Measurements from ENCODE around the gene TBL1X.

TBL1X gene

DNA sequence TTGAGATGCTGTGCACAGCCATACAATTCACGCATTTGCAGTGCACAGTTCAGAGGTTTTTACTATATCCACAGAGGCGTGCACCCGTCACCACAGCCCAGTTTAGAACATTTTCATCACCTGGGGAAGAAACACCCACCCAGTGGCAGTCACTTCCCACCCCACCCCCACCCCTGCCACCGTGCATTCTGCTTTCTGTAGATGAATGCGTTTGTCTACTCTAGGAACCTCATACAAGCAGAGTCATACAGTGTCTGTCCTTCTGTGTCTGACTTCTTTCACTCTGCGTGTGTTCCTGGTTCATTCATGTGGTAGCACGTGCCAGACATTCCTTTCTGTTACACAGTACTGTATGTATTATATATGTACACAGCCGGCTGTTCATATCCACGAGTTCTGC lies 122.8 kb downstream of the TBL1X start:
- no peak for DNase-seq (ENCODE audit: low spot score)

DNA sequence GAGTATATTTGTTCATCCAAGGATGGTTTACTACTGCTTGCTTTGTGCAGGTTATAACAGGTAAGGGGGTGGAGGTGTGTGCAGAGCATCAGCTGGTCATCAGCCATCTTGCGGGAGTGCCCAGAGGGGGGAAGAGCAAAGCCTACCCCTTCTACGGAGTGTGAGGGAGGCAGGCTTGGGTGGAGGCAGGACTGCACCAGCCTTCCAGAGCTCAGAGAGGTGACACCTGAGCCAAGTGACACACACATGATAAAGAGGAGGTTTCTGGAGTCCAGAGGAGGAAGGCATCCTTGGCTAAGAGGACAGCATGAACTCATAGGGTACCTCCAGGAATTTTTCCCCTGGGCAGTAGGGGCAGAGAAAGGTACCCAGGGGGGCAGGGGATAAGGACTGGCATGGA lies 126.6 kb downstream of the TBL1X start:
- no peak for DNase-seq (ENCODE audit: low spot score)

DNA sequence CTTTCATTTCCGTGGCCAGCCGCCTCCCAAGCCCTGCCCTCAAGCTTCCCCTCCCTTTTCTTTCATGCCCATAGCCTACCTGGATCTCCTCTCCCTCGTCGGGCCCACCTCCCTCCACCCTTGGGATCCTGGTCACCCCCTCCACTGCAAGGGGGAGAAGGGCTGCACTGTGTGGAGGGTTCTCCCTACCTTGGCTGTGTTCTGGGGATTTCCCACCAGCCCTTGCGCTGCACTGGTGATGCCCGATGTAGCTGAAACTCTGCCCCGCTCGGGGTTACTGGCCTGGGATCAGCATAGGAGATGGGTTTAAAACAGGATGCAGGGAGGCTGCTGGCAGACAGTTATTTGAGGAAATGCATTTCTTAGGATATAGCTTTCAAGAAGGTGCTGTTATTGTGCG lies 128.9 kb downstream of the TBL1X start:
- no peak for DNase-seq (ENCODE audit: low spot score)

DNA sequence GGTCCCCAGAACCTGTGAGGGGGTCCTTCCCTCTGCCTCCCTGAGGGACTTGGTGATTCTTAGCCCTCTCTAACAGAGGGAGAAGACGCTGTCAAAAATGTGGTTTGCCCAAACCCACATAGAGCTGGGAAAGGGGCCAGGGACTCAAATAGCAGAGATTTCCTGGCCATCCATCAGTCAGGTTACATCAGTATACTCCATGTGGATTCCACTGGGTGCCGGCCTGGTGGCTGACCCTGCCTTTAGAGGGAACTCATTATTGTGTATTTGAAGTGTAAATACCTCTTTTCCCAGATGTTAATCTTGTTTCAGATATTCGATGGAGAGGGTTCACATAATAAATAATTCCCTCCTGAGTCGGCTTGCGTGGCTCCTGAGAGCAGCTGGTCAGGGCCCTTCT lies 130.3 kb downstream of the TBL1X start:
- DNase-seq (ENCODE audit: low spot score) = no peak

DNA sequence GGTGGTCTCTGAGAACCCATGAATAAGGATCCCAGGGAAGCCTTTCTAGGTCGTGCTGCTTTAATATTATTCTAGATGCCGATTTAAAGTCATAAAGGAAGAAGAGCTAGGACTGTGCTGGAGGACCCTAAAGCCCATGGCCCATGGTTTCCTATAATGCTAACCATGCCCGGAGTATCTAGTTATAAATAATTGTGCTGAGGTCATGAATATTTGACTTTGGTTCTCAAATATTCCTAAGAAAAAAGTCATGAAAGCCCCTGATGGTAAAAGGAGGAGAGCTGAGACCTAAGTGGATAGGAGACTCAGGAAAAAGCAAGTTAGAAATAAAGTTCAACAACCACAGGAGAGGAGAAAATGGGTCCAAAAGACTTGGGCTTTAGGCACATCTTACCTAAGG lies 132.0 kb downstream of the TBL1X start:
- no peak for DNase-seq (ENCODE audit: low spot score)

DNA sequence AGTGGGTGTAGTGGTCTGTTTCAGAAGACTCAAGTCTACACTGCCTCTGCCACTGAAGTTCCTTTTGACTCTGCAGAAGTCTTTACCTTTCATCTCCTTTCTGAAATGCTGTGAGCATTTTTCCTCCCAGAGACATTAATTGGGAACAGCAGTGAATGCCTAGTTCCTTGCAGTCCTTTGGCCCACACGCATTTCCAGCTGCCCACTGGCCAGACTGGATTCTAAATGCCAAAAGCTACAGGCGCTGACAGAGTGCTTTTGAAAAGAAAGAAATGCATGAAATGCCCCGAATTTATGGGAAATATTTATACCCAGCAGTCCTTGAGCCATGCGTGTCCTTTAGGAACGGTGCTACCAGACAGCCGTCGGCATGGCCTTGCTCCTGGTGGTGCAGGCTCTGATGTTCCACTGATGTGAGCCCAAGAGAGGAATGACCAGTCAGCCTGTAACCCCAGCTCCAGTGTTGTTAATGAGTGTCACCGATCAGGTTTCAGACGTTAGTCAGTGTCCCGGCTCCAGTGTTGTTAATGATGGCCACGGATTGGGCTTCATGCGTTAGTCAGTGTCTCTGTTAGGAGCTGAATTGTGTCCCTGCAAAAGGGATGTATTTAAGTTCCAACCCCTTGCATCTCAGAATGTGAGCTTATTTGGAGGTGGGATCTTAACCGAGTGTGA lies 132.6 kb downstream of the TBL1X start:
- DNase-seq (ENCODE audit: low spot score) = no peak

DNA sequence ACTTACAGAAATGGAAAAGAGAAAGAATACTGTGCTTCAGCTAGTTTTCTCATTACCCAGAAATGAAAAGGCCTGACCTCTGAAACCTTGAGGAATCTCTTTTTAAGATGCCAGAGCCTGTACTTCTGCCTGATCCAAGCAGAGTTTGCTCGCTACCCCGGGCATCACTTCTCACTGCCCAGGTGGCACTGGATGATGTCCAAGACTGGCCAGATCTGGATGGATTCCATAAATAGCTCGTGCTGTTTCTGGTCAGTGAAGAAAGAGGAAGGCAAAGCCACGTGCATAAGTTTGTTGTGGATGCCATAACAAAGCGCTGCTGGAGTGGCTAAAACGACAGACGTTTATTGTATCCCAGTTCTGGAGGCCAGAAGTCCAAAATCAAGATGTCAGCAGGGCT lies 133.5 kb downstream of the TBL1X start:
- DNase-seq (ENCODE audit: low spot score) = no peak

DNA sequence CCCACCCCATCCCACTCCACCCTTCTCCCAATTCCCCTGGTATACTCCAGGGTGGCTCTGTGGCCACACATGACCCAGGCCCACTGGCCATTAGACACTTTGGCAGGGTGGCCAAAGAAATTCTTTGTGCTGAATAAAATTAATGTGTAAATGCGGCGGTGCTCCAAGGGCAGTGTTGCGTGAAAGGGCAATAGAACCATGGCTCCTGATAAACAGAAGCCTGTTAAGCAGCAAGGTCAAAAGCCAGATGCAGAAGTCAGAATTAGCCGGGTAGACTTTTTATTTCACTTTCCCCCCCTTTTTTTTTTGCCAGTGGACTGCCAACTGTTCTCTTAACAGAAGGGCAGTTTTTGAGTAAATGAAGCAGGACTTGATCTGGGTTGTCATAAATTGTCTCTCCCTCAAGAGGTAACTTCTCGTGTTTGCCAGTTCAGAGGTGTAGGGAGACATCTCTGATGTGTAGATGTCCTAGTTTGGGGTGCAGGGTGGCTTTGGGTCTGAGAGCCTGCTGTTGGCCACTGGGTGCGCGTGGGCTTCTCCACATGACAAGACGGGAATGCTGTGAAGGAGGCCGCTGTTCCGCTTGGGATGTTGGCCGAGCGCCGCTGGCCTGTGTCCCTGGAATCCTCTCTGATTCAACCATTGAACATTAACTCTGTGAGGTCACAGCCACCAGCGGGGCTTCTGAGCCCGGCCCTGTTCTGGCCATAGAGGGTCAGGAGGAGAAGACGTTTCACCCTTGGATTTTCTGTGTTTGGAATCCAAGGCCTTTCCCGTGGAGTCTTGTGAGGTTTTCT lies 139.5 kb downstream of the TBL1X start:
- DNase-seq (ENCODE audit: low spot score) = no peak

DNA sequence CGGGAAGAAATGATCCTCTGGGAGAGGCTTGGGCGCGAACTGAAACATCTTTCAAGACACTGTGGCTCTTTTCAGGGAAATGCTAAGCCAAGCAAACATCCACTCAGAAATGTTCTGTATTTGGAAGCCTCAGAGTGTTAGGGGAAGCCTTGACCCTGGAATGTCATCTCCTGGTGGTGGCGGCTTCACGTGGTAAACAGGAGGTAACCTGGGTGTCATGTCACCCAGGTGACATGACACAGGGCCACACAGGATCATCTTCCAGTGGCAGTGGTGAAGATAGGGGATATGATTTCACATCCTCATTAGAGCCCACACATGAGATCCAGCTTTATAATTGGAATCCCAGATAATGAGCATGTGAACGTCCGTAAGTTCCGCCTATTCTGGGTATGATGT lies 140.0 kb downstream of the TBL1X start:
- no peak for DNase-seq (ENCODE audit: low spot score)

DNA sequence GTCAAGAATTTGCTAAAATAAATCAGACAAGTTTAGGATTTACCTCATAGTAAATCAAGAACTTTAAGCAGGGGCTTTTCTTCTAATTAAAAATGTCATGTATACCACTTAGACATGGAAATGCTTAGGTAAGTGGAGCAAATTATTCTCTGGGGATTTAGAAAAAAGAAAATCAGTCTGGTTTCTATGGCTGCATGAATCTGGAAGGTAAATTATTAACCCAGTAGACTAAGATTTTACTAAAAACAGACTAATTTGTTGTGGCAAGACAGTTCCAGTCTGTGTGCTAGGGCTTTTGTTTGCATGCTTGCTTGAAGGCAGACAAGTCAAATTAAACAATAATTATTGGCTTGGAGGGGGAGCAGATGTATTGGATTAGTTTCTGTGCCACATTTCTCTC lies 140.6 kb downstream of the TBL1X start:
- no peak for DNase-seq (ENCODE audit: low spot score)

DNA sequence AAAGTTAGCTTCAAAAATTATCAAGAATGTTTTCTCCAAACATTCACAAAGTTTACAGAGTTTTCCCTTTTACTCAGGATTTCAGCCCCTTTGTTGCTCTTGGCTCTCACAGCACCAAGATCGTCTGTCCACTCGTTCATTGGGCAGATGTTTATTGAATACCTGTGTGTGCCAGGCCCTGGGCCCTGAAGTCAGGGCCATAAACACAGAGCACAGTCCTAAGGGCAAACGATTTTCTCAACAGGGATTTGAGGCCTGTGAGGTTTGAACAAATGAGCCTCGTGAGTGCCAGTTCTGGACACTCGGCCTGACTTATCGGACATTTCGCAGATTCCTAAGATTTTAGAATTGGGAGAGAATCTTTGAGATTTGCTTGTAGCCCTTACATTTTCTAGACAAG lies 142.1 kb downstream of the TBL1X start:
- DNase-seq (ENCODE audit: low spot score) = no peak

DNA sequence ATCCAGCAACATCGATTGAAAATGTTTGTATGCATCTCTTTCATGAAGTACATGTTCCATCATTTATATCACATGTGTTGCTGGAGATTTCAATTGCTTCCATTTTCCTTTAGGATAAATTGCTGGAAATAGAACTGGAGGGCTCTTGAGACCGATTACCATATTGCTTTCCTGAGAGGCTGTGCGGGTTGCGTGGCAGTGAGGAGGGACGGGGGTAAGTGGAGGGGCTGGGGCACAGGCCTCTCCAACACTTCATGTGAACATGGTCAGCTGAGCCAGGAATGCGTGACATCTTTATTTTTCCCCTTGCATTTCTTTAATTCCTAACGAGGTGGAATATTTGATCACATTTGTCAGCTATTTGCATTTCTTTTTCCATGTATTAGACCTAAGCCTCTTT lies 144.6 kb downstream of the TBL1X start:
- DNase-seq (ENCODE audit: low spot score) = no peak

DNA sequence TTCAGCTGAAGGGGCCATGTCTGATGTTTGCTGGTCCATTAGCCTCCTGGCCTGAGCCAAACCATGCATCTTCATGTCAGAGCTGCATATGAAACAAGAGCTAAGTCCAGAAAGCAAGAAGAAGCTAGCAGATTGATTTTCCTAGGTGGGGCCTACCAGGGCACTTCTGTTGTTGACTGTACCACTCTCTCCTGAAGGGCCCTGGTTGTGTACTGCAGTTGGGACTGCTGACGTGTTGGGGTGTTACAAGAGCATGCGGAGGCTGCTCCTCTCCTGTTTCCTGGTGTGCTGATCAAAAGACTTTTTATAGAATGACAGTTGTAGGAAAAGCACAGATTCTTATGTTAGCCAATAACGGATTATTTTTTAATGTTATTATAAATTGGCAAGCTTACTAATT lies 145.1 kb downstream of the TBL1X start:
- no peak for DNase-seq (ENCODE audit: low spot score)

DNA sequence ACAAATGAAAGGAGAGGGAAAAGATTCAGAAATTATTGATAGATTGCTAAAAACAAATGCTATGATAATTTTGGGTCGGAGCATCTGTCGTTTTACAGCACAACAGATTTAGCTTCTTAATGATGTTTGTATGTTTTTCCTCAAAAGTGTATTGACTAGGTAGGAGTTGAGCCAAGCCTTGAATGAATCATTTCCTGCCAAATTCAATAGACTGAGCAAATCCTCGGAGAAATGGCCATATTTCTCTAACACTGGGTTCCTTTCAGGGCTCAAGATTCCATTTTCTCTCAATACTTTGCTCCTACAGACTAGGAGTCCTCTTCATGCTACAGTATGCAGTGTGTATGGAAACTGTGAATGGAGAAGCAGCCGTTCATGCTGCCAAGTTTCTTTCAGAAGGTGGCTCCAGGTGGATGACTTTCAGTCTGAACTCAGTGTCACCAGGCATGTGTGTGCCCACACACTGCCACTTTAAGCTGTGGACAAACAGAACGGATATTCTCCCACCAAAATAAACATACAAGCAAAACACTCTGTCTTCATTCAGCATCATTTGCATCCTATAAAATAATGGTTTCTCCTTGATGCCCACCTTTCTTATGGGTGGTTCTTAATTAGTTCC lies 146.0 kb downstream of the TBL1X start:
- no peak for DNase-seq (ENCODE audit: low spot score)

DNA sequence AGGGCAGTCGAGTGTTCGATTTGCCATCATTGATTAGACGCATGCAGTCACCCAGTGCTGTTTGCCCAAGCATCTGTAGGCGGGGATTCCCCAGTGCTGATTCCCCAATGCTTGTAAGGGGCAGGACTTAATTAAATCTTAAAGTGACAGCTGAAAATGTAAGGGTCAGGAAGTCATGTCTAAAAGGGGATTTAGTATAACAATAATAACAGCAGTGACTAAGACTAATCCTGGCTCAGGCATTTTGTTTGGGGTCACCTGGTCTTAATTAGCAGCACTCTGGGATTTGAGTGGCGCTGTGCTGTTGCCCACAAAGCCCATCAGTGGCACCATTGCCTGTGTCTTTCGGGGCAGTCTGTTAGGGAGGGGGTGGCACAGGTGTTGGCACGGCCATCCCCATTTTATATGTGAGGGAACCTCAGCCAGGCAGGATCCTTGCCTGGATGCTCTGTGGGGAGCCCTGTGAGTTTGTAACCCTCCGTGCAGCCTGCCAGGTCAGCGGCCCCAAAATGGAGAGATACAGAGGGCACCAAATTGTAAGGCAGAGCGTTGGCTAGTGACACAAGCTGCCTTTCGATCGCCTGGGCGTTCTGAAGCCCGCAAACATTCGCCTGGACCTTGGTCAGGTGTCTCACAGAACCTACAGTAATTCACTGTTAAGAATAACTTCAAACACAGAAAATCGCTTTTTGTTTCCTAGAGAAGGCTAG lies 146.7 kb downstream of the TBL1X start:
- DNase-seq (ENCODE audit: low spot score) = no peak

DNA sequence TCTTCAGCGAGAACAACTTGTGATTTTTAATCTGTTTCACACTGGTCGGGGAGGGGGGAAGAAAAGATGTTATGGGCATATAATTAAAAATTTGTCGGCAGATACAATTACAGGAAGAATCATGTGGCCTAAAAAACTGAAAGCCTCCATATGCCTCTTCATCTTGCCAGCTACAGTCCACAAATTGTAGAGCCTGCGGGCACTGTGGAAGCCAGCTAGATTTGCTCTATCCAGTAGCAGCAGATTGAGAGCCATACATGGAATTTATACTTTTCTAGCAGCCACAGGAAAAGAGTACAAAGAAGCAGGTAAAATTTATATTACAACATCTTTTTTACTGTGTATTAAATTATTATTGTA lies 147.3 kb downstream of the TBL1X start:
- DNase-seq (ENCODE audit: low spot score) = no peak

DNA sequence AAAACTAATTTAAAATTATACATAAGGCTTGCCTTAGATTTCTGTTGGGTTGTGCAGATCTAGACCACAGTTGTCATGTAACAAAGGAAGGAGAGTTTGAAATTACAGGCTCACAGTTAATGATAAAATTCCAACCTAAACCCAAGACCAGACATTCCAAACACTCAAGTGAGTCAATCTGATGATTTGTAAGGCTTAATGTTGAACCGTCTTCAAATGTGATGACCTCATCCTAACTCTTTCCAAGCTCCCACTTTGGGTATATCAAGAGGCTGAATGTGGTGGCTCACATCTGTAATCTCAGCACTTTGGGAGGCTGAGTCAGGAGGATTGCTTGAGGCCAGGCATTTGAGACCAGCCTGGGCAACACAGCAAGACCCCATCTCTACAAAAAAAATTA lies 149.2 kb downstream of the TBL1X start:
- no peak for DNase-seq (ENCODE audit: low spot score)

DNA sequence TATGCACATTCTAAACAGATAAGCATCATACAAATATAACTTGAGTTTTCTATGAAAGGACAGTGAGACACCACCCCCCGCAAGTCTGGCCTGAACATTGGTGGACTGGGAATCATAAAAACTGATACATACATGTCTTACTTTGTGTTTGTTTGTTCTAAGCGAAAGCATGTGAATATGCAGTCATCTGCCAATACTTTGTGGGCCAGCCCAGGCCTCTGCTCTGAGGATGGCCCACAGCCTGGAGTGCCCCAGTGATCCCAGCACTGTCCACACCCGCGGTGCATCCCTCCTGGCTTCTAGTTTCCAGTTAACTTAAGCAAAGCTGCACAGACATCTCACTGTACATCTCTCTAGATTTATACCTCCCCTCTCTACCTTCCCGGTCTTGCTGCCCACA lies 154.3 kb downstream of the TBL1X start:
- DNase-seq (ENCODE audit: low spot score) = no peak

DNA sequence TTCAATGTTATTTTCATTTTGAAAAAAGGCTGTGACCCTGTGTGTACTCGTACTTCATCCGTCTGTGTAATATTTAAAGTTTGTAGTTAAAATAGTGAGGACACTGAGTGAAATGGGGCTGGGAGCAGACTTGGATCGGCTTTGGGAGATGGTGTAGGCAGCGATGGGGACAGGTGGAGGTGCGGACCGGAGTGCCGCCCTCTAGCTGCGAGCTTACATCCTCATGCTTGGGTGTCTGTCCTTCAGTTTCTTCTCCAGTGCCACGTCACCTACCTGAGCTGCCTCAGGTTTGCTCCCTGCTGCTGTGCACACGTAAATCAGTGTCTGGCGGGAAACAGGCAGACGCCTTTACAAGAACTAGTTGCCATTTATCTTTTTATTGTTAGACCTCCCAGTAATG lies 154.7 kb downstream of the TBL1X start:
- DNase-seq (ENCODE audit: low spot score) = no peak

DNA sequence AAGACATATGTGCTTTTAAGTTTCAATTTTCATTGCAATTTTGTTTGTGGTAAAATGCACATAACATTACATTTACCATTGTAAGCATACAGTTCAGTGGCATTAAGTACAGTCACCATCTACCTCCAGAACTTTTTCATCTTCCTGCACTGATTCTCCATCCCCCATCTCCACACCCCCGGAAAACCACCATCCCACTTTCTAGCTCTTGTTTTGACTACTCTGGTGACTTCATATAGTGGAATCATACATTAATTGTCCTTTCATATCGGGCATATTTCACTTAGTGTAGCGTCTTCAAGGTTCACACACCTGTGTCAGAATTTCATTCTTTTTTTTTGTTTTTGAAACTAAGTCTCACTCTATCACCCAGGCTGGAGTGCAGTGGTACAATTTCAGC lies 157.3 kb downstream of the TBL1X start:
- DNase-seq (ENCODE audit: low spot score) = no peak

DNA sequence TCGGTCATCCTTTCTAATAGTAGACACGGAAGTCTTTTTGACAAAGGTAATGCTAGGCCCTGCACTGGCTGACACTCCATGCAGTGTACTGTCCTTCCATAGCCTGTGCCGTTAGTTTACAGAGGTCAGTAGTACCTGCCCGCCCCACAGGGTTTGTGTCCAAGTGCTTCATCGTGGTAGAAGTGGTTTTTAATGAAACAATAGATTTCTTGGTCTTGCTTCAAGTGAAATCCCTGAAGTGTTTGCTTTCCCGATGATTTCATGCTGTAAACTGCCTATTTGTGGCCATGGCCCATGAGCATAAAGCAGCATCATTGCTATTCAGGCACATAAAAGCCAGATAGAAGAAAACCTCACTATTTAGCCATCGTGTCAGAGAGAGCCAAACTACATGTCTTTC lies 161.5 kb downstream of the TBL1X start:
- DNase-seq (ENCODE audit: low spot score) = no peak

DNA sequence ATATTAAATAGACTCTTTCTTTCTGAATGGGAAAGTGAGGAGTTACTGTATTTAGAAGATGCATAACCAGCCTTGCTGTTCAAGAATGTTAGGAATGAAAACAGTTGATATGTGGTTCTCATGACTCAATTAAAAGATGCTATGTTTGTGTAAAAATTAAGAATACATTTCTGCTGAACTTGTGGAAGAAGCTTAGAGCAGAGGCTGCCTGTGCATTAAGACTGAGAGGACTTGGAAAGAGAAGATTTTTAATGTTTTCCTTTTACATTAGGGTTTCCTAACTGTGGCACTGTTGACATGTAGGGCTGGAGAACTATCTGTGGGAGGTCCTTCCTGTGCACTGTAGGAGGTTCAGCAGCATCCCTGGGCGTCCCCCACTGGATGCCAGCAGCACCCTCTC lies 163.1 kb downstream of the TBL1X start:
- DNase-seq (ENCODE audit: low spot score) = no peak

Data from HuH-7 (cell line).